OCI-LY7 (cell line): ENCODE results near the gene ECD.

Source experiments
- CTCF ChIP-seq: fragments of 200-600 bp; sonication (generic); conservative IDR thresholded peaks from 2 replicates; pipeline ENCODE4 v1.5.1; 2014; ENCODE audit warnings: mild to moderate bottlenecking, antibody characterized with exemption, low read length, moderate library complexity, mixed read lengths
- EZH2phosphoT487 ChIP-seq: fragments of 200-600 bp; sonication (generic); IDR thresholded peaks from 2 replicates; pipeline ENCODE4 v1.6.1; 2018; ENCODE audit warnings: low read depth, borderline replicate concordance, mild to moderate bottlenecking, mixed run types, antibody characterized with exemption, low read length, moderate library complexity, mixed read lengths

- TF ChIP-seq CTCF (no peak), EZH2phosphoT487 (no peak)
Observed at GRCh38 chr10:73093922-73094850, 73.6 kb downstream of the ECD start.
